ENCODE measurements around the gene ZFYVE27. TPM values are rescaled to one million over a fixed set of nuclear protein-coding genes. Genes with fewer than 3 reads are reported as not detected.

Gene ZFYVE27
- total and polyA plus RNA-seq, 2 donors from 2014 or later, result 23.3 to 34.4 TPM

DNA sequence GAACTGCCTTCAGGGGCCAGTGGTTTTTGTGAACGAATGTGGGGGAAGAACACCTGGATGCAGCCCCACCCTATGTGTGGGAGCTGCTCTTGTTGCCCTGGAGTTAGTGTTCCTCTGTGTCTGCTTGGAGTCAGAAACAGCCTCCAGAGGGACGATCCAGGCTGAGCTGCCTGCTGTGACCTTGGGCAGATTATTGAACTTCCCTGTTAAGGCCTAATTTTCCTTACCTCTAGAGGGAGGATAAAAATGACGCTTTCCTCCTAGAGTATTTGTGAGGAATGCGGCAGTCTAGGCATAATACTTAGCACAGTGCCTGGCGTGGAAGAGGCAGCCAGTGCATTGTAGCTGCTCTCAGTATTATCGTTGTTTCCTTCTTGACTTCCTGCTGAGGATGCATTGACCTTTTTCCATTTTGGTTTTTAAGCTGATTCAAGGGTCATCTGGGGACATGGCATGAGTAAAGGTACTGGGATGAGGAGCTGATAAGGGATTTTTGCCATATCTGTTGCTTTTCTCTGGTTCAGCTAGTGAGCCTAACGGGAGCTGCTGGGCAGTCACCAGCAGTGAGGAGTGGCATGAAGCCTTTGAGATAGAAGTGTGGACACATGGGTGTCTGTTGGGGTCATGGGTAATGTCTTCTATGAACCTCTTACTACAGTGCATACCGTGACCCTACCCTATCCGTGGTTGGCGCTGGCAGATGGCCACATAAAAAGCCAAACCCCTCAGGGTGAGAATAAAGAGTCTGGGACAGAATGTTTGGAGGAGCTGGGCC is 6.4 kb downstream of the ZFYVE27 start:
- peaks cover 2 to 38% (median 26%) of the 10 kb centered on the region in 3 donors for H3K36me3 ChIP-seq (ENCODE audit: control insufficient read depth in 2 of 3, insufficient read depth in 3 of 3, low read length in 3 of 3)
- no peak overlapping the region for H3K4me3 ChIP-seq (ENCODE audit: low read length in 3 of 3)
- FAIRE-seq, result no peak
- intact Hi-C loops (cut with DNase I), result no loop called here
- no peak overlapping the region for H3K27ac ChIP-seq (ENCODE audit: low read depth in 2 of 2, low read length in 2 of 2)
- no peak overlapping the region for H3K9ac ChIP-seq (ENCODE audit: low read length in 3 of 3)
- H3K27me3 ChIP-seq (ENCODE audit: control insufficient read depth, insufficient read depth, low read length), result no peaks in the 10 kb centered on the region
- peaks cover 0 to 8% (median 0%) of the 10 kb centered on the region in 3 donors for H3K4me1 ChIP-seq (ENCODE audit: control insufficient read depth in 2 of 3, insufficient read depth in 2 of 3, low read depth in 1 of 3, low read length in 3 of 3)
- no peaks in the 10 kb centered on the region for H3K9me3 ChIP-seq (ENCODE audit: control insufficient read depth in 2 of 3, insufficient read depth in 1 of 3, low read length in 3 of 3)
- no peak for TF ChIP-seq CTCF (IDR thresholded peaks at IDR 0.05; ENCODE audit: borderline replicate concordance, extremely low read depth, insufficient read depth)
- DNase-seq, result no peak

- FAIRE-seq, result no peak
- DNase-seq, result no peak
- intact Hi-C loops (cut with DNase I), result no loop called here
- no peak for TF ChIP-seq CTCF (IDR thresholded peaks at IDR 0.05; ENCODE audit: borderline replicate concordance, extremely low read depth, insufficient read depth)
- H3K27ac ChIP-seq (ENCODE audit: low read depth in 2 of 2, low read length in 2 of 2), result no peak overlapping the region
- H3K9ac ChIP-seq (ENCODE audit: low read length in 3 of 3), result no peak overlapping the region
- no peaks in the 10 kb centered on the region for H3K9me3 ChIP-seq (ENCODE audit: control insufficient read depth in 2 of 3, insufficient read depth in 1 of 3, low read length in 3 of 3)
- H3K4me1 ChIP-seq (ENCODE audit: control insufficient read depth in 2 of 3, insufficient read depth in 2 of 3, low read depth in 1 of 3, low read length in 3 of 3), result peaks cover 0 to 4% (median 0%) of the 10 kb centered on the region in 3 donors
- H3K4me3 ChIP-seq (ENCODE audit: low read length in 3 of 3), result no peak overlapping the region
- H3K27me3 ChIP-seq (ENCODE audit: control insufficient read depth, insufficient read depth, low read length), result no peaks in the 10 kb centered on the region
- peaks cover 4 to 45% (median 34%) of the 10 kb centered on the region in 3 donors for H3K36me3 ChIP-seq (ENCODE audit: control insufficient read depth in 2 of 3, insufficient read depth in 3 of 3, low read length in 3 of 3)
Observed at GRCh38 chr10:97744405-97745035, 7.6 kb downstream of the ZFYVE27 start.

DNA sequence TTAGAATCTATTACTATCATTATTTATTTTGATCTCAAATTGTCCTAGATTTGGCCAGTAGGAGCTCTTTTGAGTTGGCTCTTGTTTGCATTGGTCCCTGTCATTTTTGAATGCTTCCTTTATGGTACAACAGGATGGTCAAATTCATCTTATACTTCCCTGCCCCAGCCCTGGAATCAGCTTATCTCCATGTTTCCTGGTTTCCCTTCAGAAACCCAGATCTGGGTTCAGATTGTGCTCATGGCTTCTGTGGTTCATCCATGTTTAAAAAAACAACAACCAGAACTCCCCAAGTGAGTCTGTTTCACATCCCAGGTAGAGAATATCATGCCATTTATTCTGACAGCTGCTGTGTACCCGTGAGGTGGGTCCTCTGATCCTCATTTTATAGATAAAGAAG is 10.6 kb downstream of the ZFYVE27 start:
- no peaks in the 10 kb centered on the region for H3K27me3 ChIP-seq (ENCODE audit: control insufficient read depth, insufficient read depth, low read length)
- peaks cover 7 to 61% (median 60%) of the 10 kb centered on the region in 3 donors for H3K36me3 ChIP-seq (ENCODE audit: control insufficient read depth in 2 of 3, insufficient read depth in 3 of 3, low read length in 3 of 3)
- intact Hi-C loops (cut with DNase I), result no loop called here
- H3K9ac ChIP-seq (ENCODE audit: low read length in 3 of 3), result no peak overlapping the region
- H3K4me3 ChIP-seq (ENCODE audit: low read length in 3 of 3), result no peak overlapping the region
- TF ChIP-seq CTCF (IDR thresholded peaks at IDR 0.05; ENCODE audit: borderline replicate concordance, extremely low read depth, insufficient read depth), result no peak
- H3K9me3 ChIP-seq (ENCODE audit: control insufficient read depth in 2 of 3, insufficient read depth in 1 of 3, low read length in 3 of 3), result no peaks in the 10 kb centered on the region
- no peak for FAIRE-seq
- no peak overlapping the region for H3K27ac ChIP-seq (ENCODE audit: low read depth in 2 of 2, low read length in 2 of 2)
- DNase-seq, result no peak
- peaks cover 0 to 4% (median 0%) of the 10 kb centered on the region in 3 donors for H3K4me1 ChIP-seq (ENCODE audit: control insufficient read depth in 2 of 3, insufficient read depth in 2 of 3, low read depth in 1 of 3, low read length in 3 of 3)
